Adrenal gland (tissue), 5 donors: ENCODE measurements around the gene CENPC.

Experiments
- POLR2A ChIP-seq, 2 donors: fragments of 450-650 bp; IDR thresholded peaks; one replicate each; pipeline ENCODE4 v1.6.1; 2017; ENCODE audit warnings: antibody characterized with exemption in 2 of 2, mild to moderate bottlenecking in 2 of 2, moderate library complexity in 1 of 2
- TF ChIP-seq, protein P1 (sequence below), 6 experiments: fragments of 450-650 bp in 4 of 6; fragments of 200-600 bp in 2 of 6; sonication (generic) in 1 of 6; IDR thresholded peaks; 1 replicate in 5 of 6; 2 replicates in 1 of 6; pipeline versions ENCODE4 v1.5.1 to v1.8.0; 2016 to 2021; ENCODE audit warnings: antibody characterized with exemption in 6 of 6, mild to moderate bottlenecking in 2 of 6, moderate library complexity in 1 of 6
- donor health status: DM: no; HTN: no; CAD: no.

GRCh38 chr4:67571975-67572374 is 26.7 kb upstream of the CENPC start:
- TF ChIP-seq, protein P1, sequence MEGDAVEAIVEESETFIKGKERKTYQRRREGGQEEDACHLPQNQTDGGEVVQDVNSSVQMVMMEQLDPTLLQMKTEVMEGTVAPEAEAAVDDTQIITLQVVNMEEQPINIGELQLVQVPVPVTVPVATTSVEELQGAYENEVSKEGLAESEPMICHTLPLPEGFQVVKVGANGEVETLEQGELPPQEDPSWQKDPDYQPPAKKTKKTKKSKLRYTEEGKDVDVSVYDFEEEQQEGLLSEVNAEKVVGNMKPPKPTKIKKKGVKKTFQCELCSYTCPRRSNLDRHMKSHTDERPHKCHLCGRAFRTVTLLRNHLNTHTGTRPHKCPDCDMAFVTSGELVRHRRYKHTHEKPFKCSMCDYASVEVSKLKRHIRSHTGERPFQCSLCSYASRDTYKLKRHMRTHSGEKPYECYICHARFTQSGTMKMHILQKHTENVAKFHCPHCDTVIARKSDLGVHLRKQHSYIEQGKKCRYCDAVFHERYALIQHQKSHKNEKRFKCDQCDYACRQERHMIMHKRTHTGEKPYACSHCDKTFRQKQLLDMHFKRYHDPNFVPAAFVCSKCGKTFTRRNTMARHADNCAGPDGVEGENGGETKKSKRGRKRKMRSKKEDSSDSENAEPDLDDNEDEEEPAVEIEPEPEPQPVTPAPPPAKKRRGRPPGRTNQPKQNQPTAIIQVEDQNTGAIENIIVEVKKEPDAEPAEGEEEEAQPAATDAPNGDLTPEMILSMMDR (IDR thresholded peaks at IDR 0.05) = no peak
- TF ChIP-seq POLR2A (IDR thresholded peaks at IDR 0.05) = no peak
